Testis (tissue), 2 donors: Measurements from ENCODE around the gene TTC28.

Source experiments
- POLR2A ChIP-seq: fragments of 450-650 bp; IDR thresholded peaks from one replicate; pipeline ENCODE4 v1.6.1; 2017; ENCODE audit warnings: antibody characterized with exemption, mild to moderate bottlenecking, moderate library complexity
- TF ChIP-seq, protein P1 (sequence below), 3 experiments: fragments of 450-650 bp in 2 of 3; fragments of 200-600 bp in 1 of 3; sonication (generic) in 1 of 3; IDR thresholded peaks; one replicate each; pipeline ENCODE4 v1.5.1; 2016 to 2019; ENCODE audit warnings: antibody characterized with exemption in 3 of 3, mild to moderate bottlenecking in 2 of 3, moderate library complexity in 1 of 3

DNA sequence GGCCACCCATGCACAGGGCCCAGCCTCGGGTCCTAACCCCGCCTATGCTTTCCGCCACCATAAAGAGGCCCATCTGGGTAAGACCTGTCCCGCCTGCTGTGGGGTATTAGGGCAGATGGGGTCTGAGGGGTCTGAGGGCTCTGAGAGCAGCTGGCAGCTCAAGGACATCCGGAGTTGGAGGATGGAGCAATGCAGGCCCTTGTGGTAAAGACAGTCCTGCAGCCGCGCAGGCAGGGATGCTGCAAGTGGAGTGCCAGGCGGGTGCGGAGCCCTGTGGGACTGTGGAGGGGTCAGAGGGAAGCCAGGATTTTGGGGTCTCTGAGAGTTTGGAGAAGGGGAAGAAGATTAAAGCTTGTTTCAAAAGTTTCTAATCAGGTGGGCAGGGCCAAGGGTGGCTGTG, 679.3 kb downstream of the TTC28 start:
- TF ChIP-seq, protein P1, sequence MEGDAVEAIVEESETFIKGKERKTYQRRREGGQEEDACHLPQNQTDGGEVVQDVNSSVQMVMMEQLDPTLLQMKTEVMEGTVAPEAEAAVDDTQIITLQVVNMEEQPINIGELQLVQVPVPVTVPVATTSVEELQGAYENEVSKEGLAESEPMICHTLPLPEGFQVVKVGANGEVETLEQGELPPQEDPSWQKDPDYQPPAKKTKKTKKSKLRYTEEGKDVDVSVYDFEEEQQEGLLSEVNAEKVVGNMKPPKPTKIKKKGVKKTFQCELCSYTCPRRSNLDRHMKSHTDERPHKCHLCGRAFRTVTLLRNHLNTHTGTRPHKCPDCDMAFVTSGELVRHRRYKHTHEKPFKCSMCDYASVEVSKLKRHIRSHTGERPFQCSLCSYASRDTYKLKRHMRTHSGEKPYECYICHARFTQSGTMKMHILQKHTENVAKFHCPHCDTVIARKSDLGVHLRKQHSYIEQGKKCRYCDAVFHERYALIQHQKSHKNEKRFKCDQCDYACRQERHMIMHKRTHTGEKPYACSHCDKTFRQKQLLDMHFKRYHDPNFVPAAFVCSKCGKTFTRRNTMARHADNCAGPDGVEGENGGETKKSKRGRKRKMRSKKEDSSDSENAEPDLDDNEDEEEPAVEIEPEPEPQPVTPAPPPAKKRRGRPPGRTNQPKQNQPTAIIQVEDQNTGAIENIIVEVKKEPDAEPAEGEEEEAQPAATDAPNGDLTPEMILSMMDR (IDR thresholded peaks at IDR 0.05): no peak
- TF ChIP-seq POLR2A: no peak
